ENCODE results near the gene ZNF616. TPM values are rescaled to one million over a fixed set of nuclear protein-coding genes. Genes with fewer than 3 reads are reported as not detected.

The ZNF616 gene
- total RNA-seq, 4 donors from 2014 or later = 7.8 to 12.6 (median 9.8) TPM

DNA sequence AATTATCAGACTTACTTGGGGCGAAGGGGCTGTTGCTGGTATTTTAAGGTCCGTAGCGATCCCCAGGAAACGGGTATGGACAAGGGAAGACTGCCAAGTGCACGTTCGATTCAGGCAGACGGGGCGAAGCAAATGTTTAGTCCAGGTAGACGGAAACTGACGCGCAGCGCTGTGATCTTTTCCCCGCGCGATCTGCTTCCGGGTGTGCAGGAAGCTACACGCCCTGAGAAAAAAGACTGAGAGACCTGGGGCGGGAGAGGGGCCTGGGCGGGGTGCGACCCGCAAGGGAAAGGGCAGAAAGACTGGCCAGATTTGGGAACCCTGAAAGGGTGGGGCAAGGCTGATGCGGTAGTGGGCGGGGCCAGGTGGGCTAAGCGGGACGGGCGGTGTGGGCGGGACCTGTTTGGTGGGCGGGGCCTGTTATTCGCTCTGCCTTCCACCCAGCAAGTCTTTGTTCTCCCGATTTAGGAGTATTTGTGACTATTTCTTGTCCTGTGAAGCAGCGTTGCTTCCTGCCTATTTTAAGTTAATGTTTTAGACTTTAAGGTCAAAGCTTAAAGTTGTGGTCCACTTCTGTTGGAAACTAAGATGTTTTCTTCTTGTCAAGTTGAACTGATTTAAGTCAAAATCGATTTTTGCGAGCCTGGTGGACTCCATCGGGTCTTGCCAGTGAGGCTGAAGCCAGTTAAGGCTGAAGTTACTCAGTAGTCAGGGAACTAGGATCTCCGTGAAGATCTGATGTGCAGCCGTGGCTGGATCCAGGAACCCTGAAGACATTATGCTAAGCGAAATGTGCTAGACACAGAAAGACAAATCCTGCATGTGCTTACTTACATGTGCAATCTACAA is 31.8 kb upstream of the ZNF616 start, which contains the start of gene ZNF836:
Gene ZNF836, minus strand, starts transcription at position 301 of the 849 bp plus-strand sequence. CDS start 3,549 bp downstream, outside the sequence.
- WGBS, 2 donors = 3 to 4% methylated on average over 37 of the region's 37 CpGs
- TF ChIP-seq, protein P1, sequence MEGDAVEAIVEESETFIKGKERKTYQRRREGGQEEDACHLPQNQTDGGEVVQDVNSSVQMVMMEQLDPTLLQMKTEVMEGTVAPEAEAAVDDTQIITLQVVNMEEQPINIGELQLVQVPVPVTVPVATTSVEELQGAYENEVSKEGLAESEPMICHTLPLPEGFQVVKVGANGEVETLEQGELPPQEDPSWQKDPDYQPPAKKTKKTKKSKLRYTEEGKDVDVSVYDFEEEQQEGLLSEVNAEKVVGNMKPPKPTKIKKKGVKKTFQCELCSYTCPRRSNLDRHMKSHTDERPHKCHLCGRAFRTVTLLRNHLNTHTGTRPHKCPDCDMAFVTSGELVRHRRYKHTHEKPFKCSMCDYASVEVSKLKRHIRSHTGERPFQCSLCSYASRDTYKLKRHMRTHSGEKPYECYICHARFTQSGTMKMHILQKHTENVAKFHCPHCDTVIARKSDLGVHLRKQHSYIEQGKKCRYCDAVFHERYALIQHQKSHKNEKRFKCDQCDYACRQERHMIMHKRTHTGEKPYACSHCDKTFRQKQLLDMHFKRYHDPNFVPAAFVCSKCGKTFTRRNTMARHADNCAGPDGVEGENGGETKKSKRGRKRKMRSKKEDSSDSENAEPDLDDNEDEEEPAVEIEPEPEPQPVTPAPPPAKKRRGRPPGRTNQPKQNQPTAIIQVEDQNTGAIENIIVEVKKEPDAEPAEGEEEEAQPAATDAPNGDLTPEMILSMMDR (IDR thresholded peaks at IDR 0.05) = no peak
- no peak for TF ChIP-seq POLR2A (IDR thresholded peaks at IDR 0.05)
- intact Hi-C loops (cut with DNase I; ENCODE audit: low total_unique reads) = no loop called here
- peak within 1 kb of the TSS; percentile 85 for H3K4me3 ChIP-seq (ENCODE audit: low read depth, poor library complexity, severe bottlenecking)
- DNase-seq (ENCODE audit: low spot score in 2 of 2) = peak; percentile 89 to 99

DNA sequence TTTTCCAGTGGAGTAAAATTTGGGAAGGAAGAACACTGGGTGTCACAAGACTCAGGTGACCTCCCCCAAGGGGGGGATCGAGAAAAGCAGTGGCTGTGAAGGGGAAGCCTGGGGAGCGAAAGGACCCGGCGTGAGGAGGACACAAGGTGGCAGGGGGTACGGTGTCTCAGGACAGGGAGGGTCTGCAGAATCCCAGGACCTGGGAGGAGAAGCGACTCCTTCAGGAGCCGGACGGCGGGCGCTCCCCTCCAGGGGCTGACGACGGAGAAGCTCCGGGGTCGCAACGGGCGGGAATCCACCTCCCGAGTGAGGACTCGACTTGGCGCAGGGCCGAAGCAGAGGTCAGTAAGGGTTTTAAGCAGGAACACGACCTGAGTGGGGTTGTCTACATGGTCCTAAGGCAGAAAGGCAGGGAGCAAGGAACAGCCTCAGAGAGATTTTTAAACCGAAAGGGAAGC is 31.2 kb upstream of the ZNF616 start:
- TF ChIP-seq, protein P1 (IDR thresholded peaks at IDR 0.05) = no peak
- no peak for TF ChIP-seq POLR2A (IDR thresholded peaks at IDR 0.05)
- intact Hi-C loops (cut with DNase I; ENCODE audit: low total_unique reads) = no loop called here
- peak in 1 of 2 donors; percentile 86 for DNase-seq (ENCODE audit: low spot score in 2 of 2)
- H3K4me3 ChIP-seq (ENCODE audit: low read depth, poor library complexity, severe bottlenecking) = peak overlapping the region; percentile 85
- WGBS, 2 donors = 0 to 1% methylated on average over 22 of the region's 22 CpGs

DNA sequence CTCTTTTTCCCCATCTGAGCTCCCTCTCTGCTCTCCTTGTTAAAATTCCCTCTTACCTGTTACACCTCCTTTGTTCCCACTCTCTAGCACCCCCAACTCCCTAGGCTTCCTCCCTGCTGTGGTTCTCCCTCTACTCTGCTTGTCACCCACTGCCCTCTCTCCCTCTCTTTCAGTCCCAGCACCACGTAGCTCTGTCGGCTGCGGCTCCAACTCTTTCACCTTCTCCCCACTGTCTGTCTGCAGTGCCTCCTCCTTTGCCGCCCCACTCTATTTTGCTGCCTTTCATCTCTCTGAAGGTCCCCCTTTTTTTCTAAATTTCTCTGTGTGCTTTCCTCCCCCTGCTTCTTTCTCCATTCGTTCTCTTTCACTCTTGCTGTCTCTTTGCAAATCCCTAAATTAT is 30.6 kb upstream of the ZNF616 start:
- 1 to 7% methylated on average over 5 of the region's 5 CpGs for WGBS, 2 donors
- TF ChIP-seq, protein P1 (IDR thresholded peaks at IDR 0.05) = no peak
- TF ChIP-seq POLR2A (IDR thresholded peaks at IDR 0.05) = no peak
- DNase-seq (ENCODE audit: low spot score in 2 of 2) = no peak
- H3K4me3 ChIP-seq (ENCODE audit: low read depth, poor library complexity, severe bottlenecking) = peak overlapping the region; percentile 85
- intact Hi-C loops (cut with DNase I; ENCODE audit: low total_unique reads) = no loop called here

DNA sequence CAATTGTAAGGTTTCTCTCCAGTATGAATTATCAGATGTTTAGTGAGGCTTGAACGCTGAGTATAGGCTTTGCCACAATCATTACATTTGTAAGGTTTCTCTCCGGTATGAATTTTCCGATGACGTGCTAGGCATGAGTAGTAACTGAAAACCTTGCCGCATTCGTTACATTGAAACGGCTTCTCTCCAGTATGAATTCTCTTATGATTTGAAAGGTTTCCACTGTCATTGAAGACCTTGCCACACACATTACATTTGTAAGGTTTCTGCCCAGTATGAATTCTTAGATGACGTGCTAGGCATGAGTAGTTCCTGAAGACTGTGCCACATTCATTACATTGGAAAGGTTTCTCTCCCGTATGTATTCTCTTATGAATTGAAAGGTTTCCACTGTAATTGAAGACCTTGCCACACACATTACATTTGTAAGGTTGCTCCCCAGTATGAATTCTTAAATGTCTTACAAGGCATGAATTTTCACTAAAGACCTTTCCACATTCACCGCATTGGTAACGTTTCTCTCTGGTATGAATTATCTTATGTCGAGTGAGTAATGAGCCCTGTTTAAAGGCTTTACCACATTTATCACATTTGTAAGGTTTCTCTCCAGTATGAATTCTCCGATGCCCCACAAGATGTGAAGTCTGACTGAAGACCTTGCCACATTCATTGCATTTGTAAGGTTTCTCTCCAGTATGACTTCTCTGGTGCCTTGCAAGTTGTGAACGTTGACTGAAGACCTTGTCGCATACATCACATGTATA is 16.0 kb upstream of the ZNF616 start:
- H3K4me3 ChIP-seq (ENCODE audit: low read depth, poor library complexity, severe bottlenecking) = no peak overlapping the region
- TF ChIP-seq, protein P1 (IDR thresholded peaks at IDR 0.05) = no peak
- TF ChIP-seq POLR2A (IDR thresholded peaks at IDR 0.05) = no peak
- 97 to 98% methylated on average over 15 of the region's 15 CpGs for WGBS, 2 donors
- DNase-seq (ENCODE audit: low spot score in 2 of 2) = no peak
- intact Hi-C loops (cut with DNase I; ENCODE audit: low total_unique reads) = no loop called here

DNA sequence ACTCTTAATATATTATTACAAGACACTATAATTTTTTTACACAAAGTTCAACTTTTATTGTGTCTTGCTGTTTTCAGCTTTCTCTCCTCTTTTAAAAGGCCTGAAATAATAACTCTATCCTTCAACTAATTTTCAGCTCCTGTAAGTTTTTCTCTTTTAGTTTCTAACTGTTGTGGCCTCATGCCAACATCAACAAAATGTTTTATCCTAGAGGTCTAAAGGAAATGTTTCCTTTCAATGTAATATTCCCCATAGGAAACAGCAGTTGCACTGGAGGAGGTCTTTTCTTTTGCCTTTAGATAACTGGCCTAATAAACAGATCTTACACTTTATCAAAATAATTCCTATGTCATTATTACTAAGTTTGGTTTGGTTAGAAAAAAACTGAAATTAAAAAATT is 8.5 kb upstream of the ZNF616 start:
- TF ChIP-seq, protein P1 (IDR thresholded peaks at IDR 0.05) = no peak
- no peak for TF ChIP-seq POLR2A (IDR thresholded peaks at IDR 0.05)
- intact Hi-C loops (cut with DNase I; ENCODE audit: low total_unique reads) = no loop called here
- DNase-seq (ENCODE audit: low spot score in 2 of 2) = no peak
- no peak overlapping the region for H3K4me3 ChIP-seq (ENCODE audit: low read depth, poor library complexity, severe bottlenecking)

Measured in lower leg skin (tissue), 4 donors.